Measurements from ENCODE around the gene ABCC1.
"Not testable (repeated sequence)": the region's sequence is repeated elsewhere in the genome, so short reads cannot be mapped to it uniquely, and the experiment has no call there.

ABCC1 gene

DNA sequence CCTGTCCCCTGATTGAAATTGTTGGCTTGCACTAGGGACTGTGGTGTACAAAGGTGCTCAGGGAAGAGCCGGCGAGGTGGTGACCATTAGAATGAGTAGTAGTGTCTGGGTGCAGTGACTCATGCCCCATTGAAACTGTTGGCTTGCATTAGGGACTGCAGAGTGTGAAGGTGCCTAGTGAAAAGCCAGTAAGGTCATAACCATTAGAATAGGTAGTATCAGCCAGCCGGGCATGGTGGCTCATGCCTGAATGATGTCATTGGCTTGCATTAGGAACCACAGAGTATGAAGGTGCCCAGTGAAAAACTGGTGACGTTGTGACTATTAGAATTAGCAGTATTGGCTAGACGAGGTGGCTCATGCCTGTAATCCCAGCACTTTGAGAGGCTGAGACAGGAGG lies 195.0 kb downstream of the ABCC1 start:
- no peak for DNase-seq

DNA sequence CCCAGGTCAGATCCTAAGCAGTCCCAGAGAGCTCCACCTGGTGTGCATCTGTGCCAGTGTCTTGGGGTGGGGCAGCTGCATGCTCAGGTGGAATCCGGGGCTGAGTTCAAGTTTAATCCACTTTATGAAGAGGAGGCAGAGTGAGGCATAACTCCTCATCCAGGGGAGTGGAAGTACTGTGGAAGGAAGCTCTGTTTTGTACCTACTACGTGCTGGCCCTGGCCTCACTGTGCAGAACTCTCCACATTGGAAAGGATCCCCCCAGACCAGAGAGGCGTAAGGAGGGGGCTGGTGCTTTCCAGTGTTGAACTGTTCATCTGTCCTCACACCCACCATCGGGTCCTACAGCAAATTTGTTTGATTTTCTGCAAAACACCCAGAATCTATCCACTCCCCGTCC lies 195.9 kb downstream of the ABCC1 start:
- DNase-seq, result no peak

DNA sequence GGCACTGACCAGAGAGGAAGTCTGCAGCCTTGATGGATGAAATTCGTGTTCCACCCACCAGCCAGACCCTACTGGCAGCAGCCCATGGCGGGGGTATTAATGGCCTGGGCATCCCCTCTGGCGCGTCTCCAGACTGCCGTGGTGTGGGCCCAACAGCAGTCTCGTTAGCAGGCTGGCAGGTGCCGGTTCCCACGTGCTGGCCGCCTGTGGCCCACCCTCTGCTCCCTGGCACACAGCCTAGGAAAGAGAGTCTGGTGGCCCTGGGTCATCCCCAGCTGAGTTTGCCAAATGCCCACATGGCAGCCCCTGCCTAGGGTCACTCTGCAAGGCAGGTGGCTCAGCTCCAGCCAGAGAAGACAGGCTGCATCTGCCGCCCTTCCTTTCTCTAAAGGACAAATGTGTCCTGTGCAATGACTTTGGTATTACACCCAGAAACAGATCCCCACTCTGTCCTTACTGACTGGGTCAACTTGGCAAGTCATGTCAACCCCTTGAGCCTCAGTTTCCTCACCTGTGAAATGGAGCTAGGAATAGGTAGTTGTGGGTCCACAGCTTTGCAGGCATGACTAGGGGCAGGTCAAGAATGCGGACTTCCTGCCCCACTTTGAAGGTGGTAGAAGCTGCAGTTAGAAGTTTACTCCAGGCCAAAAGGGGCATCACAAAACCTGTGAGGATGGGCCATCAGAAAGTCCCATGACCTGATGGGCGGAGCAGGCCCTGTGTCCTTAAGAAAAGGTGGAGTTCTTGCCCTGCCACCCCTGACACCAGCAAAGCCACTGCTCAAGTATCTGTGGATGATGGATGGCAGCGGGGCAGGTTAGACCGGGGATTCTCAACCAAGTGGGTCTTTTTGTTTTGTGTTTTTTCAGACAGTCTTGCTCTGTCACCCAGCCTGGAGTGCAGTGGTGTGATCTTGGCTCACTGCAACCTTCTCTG lies 197.2 kb downstream of the ABCC1 start:
- no peak for DNase-seq

DNA sequence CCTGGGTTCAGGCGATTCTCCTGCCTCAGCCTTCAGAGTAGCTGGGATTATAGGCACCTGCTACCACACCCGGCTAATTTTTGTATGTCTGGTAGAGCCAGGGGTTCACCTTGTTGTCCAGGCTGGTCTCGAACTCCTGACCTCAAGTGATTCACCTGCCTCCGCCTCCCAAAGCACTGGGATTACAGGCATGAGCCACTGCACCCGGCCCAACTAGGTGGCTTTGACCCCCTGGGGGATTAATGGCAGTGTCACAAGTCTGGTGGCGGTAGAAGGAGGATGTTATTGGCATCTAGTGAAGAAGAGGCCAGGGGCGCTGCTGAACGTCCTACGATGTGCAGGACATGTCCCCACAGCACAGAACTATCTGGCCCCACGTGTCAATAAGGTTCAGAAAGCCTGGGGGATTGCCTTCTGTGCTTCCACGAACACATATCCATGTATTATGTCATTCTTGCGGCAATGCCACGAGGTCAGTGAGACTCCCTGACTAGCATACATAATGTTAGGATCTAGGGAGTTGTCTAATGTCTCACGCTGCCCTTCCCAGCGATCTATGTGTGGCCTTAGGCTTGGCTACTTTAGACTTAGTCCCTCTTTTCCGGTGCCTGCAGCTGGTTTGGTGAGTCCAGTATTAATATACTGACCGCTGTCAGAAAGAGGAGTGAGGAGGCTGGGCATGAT lies 198.0 kb downstream of the ABCC1 start:
- DNase-seq, result no peak

DNA sequence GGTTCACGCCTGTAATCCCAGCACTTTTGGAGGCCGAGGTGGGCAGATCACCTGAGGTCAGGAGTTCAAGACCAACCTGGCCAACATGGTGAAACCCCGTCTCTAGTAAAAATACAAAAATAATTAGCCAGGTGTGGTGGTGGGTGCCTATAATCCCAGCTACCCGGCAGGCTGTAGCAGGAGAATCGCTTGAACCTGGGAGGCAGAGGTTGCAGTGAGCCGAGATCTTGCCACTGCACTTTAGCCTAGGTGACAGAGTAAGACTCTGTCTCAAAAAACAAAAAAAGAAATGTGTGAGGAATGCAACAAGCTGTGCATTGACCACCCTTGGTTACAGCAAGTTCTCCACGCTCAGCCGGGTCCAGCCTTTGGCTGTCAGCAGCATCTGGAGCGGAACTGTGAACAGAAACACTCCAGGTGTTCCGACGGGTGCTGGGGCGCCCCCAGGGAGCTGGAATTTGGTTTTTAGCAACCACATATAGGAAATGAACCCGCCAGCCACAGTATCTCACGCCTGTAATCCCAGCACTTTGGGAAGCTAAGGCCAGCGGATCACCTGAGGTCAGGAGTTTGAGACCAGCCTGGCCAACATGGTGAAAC lies 198.7 kb downstream of the ABCC1 start:
- DNase-seq, result not testable (repeated sequence)

DNA sequence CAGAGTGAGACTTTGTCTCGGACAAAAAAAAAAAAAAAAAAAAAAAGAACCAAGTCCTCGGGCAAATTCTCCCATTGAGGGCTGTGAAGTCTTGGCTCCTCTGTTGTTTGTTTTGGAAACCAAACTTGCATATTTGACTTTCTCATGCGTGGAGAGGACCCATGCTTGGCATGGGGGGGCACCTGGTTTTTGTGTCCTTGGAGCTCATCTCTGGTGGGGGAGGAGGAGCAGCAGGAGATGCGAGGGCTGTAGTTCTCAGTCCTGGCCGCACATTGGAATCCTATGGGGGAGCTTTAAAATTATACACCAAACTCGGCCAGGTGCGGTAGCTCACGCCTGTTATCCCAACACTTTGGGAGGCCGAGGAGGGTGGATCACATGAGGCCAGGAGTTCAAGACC lies 199.3 kb downstream of the ABCC1 start:
- no peak for DNase-seq

DNA sequence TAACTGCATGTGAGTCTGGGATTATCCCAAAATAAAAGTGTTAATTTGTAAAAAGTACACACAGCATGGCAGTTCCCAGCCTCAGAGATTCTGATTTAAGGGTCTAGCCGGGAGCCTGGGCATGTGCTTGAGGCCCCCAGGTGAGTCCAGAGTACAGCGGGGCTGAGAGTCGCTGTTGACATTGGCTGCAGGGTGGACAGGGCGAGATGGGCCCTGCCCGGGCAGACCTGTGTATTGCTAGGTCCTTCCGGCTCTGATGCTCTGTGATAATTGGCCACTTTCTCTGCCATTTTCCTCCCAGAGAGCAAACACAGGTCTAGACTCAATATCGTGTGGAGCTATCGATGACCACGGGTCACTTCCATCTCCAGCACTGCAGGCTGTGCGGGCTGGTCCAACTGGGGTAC lies 200.3 kb downstream of the ABCC1 start:
- no peak for DNase-seq

DNA sequence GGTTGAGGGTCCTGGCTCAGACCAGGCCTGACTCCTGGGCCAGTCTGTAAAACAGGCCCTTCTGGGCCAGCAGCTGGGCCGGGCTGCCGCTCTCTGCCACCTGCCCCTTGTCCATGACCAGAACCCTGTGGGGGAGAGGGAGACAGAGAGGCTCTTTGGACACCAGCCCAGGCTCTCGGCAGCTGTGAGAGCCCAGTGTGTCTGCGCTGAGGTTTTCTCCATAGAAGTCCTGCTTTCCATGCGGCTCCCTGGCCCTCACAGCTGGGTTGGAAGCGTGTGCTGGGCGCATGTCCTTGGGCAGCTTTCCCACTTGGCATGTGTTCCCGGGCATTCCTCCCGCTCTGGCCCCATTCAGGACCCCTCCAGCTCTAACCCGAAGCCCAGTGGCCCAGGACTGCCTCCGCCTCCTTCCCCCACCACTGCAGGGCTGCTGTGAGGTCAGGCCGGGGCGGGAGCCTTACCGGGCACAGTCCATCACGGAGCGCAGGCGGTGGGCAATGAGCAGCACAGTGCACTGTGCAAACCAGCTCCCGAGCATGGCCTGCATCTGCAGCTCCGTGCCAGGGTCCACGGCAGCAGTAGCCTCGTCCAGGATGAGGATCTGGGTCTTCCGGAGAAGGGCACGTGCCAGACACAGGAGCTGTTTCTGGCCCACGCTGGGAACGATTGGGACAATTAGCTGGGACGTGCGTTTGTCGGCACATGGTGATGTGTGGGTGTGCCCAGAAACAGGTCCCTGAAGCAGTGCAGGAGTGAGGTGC lies 200.9 kb downstream of the ABCC1 start:
- no peak for DNase-seq

DNA sequence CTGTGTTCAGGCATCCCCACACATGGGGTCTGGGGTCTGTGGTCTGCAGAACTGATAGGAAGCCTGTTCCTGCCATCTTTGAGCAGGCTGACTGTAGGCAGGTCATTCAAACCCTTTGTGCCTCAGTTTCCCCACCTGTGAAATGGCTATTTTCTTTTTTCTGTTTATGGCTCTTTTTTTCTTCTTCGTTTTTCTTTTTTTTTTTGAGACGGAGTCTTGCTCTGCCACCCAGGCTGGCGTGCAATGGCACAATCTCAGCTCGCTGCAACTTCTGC lies 201.4 kb downstream of the ABCC1 start:
- DNase-seq, result no peak

DNA sequence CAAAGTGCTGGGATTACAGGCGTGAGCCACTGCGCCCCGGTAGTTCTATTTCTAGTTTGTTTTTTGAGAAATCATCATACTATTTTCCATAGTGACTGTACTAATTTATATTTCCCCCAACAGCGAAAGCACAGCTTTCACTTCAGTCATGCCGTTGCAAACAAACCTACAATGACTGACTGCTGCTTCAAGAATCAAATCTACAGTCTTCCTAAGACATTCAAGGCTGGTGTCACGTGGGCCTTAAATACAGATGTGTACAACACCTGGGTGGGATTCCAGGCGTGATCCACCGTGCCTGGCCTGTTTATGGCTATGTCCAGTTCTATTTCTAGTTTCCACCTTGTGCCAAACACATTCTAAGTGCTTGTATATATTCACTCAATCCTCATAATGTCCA lies 201.9 kb downstream of the ABCC1 start:
- DNase-seq, result no peak

DNA sequence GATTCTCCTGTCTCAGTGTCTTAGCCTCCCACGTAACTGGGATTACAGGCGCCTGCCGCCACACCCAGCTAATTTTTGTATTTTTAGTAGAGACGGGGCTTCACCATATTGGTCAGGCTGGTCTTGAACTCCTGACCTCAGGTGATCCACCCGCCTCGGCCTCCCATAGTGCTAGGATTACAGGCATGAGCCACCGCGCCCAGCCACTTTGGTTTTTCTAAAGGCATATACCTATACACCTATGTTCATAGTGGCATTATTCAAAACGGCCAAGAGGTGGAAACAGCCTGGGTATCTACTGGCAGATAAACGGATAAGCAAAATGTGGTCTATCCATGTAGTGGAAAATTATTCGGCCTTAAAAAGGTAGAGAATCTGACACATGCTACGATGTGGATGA lies 203.6 kb downstream of the ABCC1 start:
- not testable (repeated sequence) for DNase-seq

DNA sequence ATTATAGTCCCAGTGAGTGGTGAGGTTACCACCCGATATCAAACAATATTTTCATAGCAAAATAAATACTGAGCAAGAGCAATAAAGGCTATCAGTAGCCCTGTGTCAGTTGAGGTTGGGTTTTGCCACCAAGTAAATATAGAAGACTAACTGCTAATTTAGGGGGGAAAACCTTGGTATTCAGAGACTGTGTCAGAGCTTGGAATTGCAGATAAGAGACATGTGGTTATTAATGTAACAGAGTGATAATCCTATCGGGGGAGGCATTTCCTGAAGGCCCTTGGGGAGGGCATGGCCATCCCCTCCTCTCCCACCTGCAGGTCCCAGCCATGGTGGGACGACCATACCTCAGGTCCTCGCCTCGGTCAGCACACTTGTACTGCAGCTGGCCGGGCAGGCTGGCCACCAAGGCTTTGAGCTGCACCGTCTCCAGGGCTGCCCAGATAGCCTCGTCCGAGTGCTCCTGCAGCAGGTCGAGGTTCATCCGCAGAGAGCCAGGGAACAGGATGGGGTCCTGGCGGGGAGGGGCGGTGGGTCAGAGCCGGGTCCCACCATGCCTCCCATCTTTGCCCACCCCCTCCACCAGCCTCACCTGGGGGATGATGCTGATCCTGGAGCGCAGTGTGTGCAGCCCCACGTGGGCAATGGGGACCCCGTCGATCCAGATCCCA lies 205.0 kb downstream of the ABCC1 start:
- DNase-seq, result no peak

DNA sequence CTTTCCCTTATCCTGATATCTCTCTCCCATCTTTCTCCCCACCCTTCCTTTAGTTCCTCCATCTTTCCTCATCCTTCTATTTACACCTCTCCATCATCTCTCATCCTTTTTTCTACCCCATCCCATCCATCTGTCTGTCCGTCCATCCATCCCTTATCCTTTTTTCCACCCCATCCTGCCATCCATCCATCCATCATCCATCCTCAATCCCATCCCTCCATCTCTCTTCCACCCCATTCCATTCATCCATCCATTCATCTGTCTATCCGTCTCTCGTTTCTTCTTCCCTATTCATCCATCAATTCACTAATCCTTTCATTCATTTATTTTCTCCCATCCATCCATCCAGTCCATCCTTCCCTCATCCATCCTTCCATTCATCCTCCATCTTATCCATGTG lies 205.8 kb downstream of the ABCC1 start:
- no peak for DNase-seq

DNA sequence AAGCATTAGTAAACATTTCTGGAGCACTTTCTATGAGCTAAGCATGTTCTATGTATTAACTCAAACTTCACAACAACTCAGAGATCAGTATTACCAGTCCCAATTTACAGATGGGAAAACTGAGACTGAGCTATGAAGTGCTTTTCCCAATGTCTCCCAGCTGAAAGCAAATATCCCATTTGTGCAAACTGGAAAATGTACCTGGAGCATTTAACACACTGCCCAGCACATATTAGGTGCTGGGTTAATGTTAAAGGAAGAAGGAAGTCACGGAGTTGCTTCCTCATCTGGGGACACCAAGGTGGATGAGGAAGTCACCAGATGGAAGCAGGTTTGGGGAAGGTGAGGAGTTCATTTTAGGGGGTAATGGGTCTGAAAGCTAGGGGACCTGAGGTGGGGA lies 207.8 kb downstream of the ABCC1 start:
- DNase-seq, result no peak

DNA sequence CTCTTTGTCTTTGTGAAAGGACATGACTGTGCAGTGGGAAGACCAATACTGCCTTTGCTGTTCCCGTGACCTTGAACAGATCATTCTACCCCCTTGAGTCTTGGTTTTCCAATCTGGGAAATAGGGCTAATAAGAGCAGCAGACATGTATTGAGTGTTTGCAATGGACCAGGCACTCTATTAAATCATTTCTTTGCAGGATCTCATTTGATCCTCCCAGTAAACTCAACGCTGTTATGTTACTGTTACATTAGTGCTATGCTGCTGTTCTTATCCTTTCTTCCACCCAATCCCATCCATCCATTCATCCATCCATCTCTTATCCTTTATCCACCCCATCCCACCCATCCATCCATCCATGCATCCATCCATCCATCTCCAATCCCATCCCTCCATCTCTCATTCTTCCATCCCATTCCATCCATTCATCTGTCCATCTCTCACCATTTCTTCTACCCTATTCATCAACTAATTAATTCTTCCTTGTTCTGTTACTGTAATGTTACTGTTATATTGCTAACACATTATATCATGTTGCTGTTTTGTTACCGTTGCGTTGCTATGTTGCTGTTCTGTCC lies 208.8 kb downstream of the ABCC1 start:
- no peak for DNase-seq

DNA sequence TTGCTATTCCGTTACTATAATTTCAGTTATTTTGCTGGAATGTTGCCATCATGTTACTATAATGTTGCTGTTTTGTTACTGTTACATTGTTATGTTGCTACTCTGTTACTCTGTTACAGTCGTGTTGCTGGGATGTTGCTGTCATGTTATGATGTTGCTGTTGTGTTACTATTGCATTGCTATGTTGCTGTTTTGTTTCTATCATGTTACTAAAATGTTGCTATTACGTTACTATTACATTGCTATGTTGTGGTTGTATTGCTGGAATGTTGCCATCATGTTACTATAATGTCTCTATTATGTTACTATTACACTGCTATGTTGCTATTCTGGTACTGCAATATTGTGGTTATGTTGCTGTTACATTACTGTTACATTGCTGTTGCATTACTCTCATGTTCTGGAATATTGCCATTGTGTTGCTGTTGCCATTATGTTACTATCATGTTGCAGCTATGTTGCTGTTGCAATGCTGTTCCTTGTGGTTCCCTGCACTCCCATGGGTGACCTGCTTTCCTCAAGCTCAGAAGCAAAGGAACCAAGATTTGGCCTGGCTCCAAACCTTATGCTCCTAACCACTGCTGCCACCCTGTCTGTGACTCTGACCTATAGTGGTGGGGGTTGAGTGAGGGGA lies 209.4 kb downstream of the ABCC1 start:
- DNase-seq, result no peak

DNA sequence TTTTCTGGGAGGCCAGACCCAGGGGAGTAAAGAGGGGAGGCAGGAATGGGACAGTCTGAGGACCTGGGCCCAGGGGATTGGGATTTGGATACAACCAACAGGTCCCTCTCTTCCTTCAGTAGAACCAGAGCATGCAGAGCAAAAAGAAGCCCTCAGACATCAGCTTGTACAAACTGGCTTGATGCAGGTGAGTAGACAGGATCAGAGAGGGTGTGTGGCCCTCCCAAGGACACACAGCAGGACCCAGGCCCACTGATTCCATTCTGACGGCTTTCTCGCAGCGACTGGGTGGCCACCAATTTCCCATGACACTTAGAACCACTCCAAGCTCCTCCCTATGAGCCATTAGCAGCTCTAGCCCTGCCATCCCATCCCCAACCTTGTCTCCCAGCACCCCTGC lies 210.2 kb downstream of the ABCC1 start:
- no peak for DNase-seq

DNA sequence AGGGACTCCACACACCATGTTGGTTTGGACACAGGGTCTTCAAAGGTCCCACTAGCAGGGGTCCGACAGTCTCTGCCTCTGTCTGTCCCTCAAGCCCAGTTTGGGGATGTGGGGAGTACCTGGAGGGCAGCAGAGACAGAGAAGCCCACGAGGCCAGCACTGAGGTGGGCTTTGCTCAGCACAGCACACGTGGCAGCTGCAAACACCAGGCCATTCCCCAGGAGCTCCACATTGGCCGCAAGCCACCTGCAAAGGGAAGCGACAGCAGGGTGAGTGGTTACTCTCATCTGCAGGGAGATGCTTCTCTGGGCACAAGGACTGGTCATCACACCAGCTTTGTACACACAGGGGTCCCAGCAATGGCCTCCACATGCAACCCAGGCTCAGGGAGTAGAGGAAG lies 211.9 kb downstream of the ABCC1 start:
- DNase-seq, result no peak

DNA sequence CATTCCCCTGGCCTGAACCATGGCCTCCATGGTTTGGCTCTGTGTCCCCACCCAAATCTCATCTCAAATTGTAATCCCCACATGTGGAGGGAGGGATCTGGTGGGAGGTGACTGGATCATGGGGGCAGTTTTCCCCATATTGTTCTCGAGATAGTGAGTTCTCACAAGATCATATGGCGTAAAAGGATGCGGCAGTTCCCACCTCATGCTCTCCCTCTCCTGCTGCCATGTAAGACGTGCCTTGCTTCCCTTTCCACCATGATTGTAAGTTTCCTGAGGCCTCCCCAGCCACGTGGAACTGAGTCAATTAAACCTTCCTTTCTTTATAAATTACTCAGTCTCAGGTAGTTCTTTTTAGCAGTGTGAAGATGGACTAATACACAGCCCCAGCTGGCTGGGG lies 212.4 kb downstream of the ABCC1 start:
- not testable (repeated sequence) for DNase-seq

DNA sequence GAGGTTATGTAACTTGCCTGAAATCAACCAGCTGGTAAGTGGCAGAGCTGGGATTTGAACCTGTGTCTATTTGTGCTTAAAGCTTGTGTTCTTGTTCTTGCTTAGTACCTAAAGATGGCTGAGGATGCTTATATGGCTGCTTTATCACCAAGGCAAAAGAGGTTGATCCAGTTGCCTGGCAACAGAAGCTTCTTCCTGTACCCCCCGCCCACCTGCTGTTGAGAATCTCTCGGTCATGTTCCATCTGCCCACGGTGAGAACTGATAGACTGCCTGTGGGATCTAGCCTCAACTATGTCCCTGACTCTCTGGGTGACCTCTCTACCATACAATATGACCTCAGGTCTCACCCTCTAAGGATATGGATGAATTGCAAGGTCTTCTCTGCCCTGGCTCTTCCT lies 213.2 kb downstream of the ABCC1 start:
- no peak for DNase-seq

DNA sequence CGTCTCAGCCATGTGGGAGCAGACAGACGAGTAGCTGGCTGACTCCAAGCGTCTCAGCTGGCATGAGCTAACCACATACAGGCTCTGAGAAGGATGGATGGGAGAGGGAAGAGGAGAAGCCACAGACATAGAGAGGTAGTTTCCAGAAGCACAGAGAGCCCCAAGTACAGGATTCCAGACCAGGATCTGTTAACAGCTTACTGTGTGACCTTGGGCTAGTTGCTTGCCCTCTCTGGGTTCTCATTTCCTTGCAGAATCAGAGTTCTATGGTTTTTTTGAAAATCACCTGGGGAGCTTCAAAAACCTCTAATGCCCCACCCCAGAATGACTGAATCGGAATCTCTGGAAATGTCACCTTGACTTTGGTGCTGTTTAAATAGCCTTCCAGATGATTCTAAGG lies 213.7 kb downstream of the ABCC1 start:
- DNase-seq, result no peak

DNA sequence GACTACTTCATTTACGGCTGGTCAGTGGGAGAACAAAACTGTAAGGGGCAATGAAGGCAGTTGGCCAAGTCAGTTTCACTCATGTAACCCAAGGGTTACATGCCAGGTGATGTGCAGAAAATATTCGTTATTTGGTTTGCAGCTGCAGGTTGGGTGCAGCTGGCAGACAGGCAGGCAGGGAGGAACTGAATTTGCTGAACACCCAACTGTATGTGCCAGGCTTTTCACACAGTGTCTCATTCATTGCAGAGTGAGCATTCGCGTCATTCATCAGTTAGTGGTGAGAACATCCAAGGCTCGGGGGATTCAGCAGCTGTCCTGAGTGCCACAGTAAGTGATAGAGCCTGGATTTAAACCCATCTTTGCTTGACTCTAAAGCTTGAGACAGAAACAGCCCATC lies 214.2 kb downstream of the ABCC1 start:
- DNase-seq, result no peak

Data from GOT3 (cell line).